Measurements from ENCODE around the gene CCDC134. TPM values are rescaled to one million over a fixed set of nuclear protein-coding genes. Genes with fewer than 3 reads are reported as not detected.

Gene CCDC134
- total RNA-seq, 1 donor from 2014 or later = 11.3 TPM

DNA sequence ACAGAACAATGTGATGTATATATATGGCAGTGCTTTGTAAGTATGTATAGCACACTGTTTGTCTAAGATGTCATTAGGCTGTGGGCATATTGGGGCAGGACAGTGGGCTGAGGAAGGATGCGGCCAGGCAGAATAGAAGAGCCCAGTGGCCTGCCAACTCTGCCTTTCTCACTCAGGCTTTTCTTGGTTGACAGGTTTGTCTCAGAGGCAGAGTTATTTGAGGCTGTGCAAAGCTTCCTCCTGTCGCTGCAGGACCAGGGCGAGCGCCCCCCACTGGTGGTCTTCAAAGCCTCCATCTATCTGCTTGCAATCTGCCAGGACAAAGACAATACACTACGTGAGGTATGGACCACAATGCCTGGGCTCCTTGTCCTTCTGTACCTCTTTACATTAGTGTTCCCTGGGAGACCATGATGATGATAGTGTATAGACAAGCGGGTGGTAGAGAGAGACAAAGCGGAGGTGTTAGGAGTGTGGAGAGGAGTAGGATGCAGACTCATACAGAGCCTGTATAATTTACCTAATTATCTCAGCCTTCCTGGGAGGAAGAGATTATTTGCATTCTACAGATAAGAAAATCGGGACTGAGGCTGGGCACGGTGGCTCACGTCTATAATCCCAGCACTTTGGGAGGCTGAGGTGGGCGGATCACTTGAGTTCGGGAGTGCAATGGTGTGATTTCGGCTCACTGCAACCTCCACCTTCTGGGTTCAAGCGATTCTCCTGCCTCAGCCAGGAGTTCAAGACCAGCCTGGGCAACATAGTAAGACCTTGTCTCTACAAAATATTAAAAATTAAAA, 37.3 kb upstream of the CCDC134 start:
- Mint-ChIP-seq H3K4me3 (ENCODE audit: unreplicated experiment) (no peak overlapping the region), H3K27ac (ENCODE audit: unreplicated experiment) (no peak overlapping the region), H3K9me3 (ENCODE audit: unreplicated experiment) (peaks cover under 1% of the 10 kb centered on the region), H3K4me1 (ENCODE audit: low read depth, unreplicated experiment) (peaks cover under 1% of the 10 kb centered on the region), H3K36me3 (ENCODE audit: low read depth, unreplicated experiment) (no peaks in the 10 kb centered on the region), H3K27me3 (ENCODE audit: low read depth, unreplicated experiment) (peaks cover 7% of the 10 kb centered on the region)
- no peaks in the 10 kb centered on the region for H3K4me1 ChIP-seq (ENCODE audit: insufficient read depth, low read length)
- no peaks in the 10 kb centered on the region for H3K27me3 ChIP-seq (ENCODE audit: insufficient read depth, low read length)
- H3K79me2 ChIP-seq (ENCODE audit: insufficient read depth, low read length) = no peaks in the 10 kb centered on the region
- no peak overlapping the region for H2AFZ ChIP-seq (ENCODE audit: low read depth, low read length)
- H3K9me3 ChIP-seq (ENCODE audit: insufficient read depth, low read depth, low read length) = no peaks in the 10 kb centered on the region
- no peak overlapping the region for H3K27ac ChIP-seq (ENCODE audit: low read depth, low read length)
- DNase-seq (ENCODE audit: low read depth) (no peak), FAIRE-seq (no peak)
- no peaks in the 10 kb centered on the region for H3K36me3 ChIP-seq (ENCODE audit: insufficient read depth, low read length)
- no peak overlapping the region for H3K4me3 ChIP-seq (ENCODE audit: insufficient read depth, low read depth, low read length)
- H3K4me2 ChIP-seq (ENCODE audit: low read length) = no peak overlapping the region
- no peak overlapping the region for H3K9ac ChIP-seq (ENCODE audit: low read length)
- TF ChIP-seq EZH2 (IDR thresholded peaks at IDR 0.05; ENCODE audit: insufficient read depth, low read length) (no peak), CTCF (IDR thresholded peaks at IDR 0.05; ENCODE audit: insufficient read depth, low read depth, low read length) (peak; percentile 37)
- no peaks in the 10 kb centered on the region for H4K20me1 ChIP-seq (ENCODE audit: insufficient read depth, low read length)

GRCh38 chr22:41766476-41766875, 34.0 kb upstream of the CCDC134 start:
- DNase-seq (ENCODE audit: low read depth) = no peak
- H3K4me3 ChIP-seq (ENCODE audit: insufficient read depth, low read depth, low read length) = no peak overlapping the region
- no peaks in the 10 kb centered on the region for H3K4me1 ChIP-seq (ENCODE audit: insufficient read depth, low read length)
- Mint-ChIP-seq H3K27ac (ENCODE audit: unreplicated experiment) (no peak overlapping the region), H3K4me3 (ENCODE audit: unreplicated experiment) (no peak overlapping the region), H3K4me1 (ENCODE audit: low read depth, unreplicated experiment) (peaks cover 5% of the 10 kb centered on the region), H3K27me3 (ENCODE audit: low read depth, unreplicated experiment) (peaks cover 3% of the 10 kb centered on the region), H3K36me3 (ENCODE audit: low read depth, unreplicated experiment) (no peaks in the 10 kb centered on the region), H3K9me3 (ENCODE audit: unreplicated experiment) (no peaks in the 10 kb centered on the region)
- no peak overlapping the region for H2AFZ ChIP-seq (ENCODE audit: low read depth, low read length)
- H3K79me2 ChIP-seq (ENCODE audit: insufficient read depth, low read length) = no peaks in the 10 kb centered on the region
- H3K27me3 ChIP-seq (ENCODE audit: insufficient read depth, low read length) = no peaks in the 10 kb centered on the region
- no peak overlapping the region for H3K27ac ChIP-seq (ENCODE audit: low read depth, low read length)
- H3K9me3 ChIP-seq (ENCODE audit: insufficient read depth, low read depth, low read length) = no peaks in the 10 kb centered on the region
- H4K20me1 ChIP-seq (ENCODE audit: insufficient read depth, low read length) = no peaks in the 10 kb centered on the region
- no peaks in the 10 kb centered on the region for H3K36me3 ChIP-seq (ENCODE audit: insufficient read depth, low read length)
- no peak overlapping the region for H3K9ac ChIP-seq (ENCODE audit: low read length)
- H3K4me2 ChIP-seq (ENCODE audit: low read length) = no peak overlapping the region
- TF ChIP-seq EZH2 (IDR thresholded peaks at IDR 0.05; ENCODE audit: insufficient read depth, low read length) = no peak
- TF ChIP-seq CTCF (IDR thresholded peaks at IDR 0.05; ENCODE audit: insufficient read depth, low read depth, low read length) = no peak
- FAIRE-seq = no peak

GRCh38 chr22:41768430-41768829, 32.0 kb upstream of the CCDC134 start:
- no peak overlapping the region for H3K4me3 Mint-ChIP-seq (ENCODE audit: unreplicated experiment)
- no peak for TF ChIP-seq EZH2 (IDR thresholded peaks at IDR 0.05; ENCODE audit: insufficient read depth, low read length)
- TF ChIP-seq CTCF (IDR thresholded peaks at IDR 0.05; ENCODE audit: insufficient read depth, low read depth, low read length) = no peak
- H3K27me3 ChIP-seq (ENCODE audit: insufficient read depth, low read length) = no peaks in the 10 kb centered on the region

More at GRCh38 chr22:41768430-41768829, 32.0 kb upstream of the CCDC134 start:
- peaks cover 10% of the 10 kb centered on the region for H3K4me1 Mint-ChIP-seq (ENCODE audit: low read depth, unreplicated experiment)
- H3K27me3 Mint-ChIP-seq (ENCODE audit: low read depth, unreplicated experiment) = peaks cover 3% of the 10 kb centered on the region
- Histone ChIP-seq H3K36me3 (ENCODE audit: insufficient read depth, low read length) (no peaks in the 10 kb centered on the region), H3K4me2 (ENCODE audit: low read length) (peak overlapping the region; percentile 12), H2AFZ (ENCODE audit: low read depth, low read length) (peak overlapping the region; percentile 34), H3K4me3 (ENCODE audit: insufficient read depth, low read depth, low read length) (no peak overlapping the region), H3K9me3 (ENCODE audit: insufficient read depth, low read depth, low read length) (no peaks in the 10 kb centered on the region), H3K9ac (ENCODE audit: low read length) (no peak overlapping the region), H3K4me1 (ENCODE audit: insufficient read depth, low read length) (no peaks in the 10 kb centered on the region), H3K27ac (ENCODE audit: low read depth, low read length) (no peak overlapping the region), H4K20me1 (ENCODE audit: insufficient read depth, low read length) (no peaks in the 10 kb centered on the region), H3K79me2 (ENCODE audit: insufficient read depth, low read length) (no peaks in the 10 kb centered on the region)
- H3K36me3 Mint-ChIP-seq (ENCODE audit: low read depth, unreplicated experiment) = no peaks in the 10 kb centered on the region
- peak overlapping the region; percentile 60 for H3K27ac Mint-ChIP-seq (ENCODE audit: unreplicated experiment)
- DNase-seq (ENCODE audit: low read depth) (peak; percentile 64), FAIRE-seq (peak; percentile 20)
- no peaks in the 10 kb centered on the region for H3K9me3 Mint-ChIP-seq (ENCODE audit: unreplicated experiment)
